ENCODE results near the gene SOX9.

GRCh38 chr17:72165867-72166439, 45.1 kb downstream of the SOX9 start:
- TF ChIP-seq CTCF (conservative IDR thresholded peaks at IDR 0.05; ENCODE audit: low read length), result no peak
- no peak for TF ChIP-seq EZH2phosphoT487 (IDR thresholded peaks at IDR 0.05; ENCODE audit: borderline replicate concordance)

Data from Loucy (cell line).